Heart right ventricle (tissue), 16 donors: Measurements from ENCODE around the gene DOCK10. TPM values are rescaled to one million over a fixed set of nuclear protein-coding genes. Genes with fewer than 3 reads are reported as not detected.

Source experiments
- ATAC-seq, 8 donors: fragments of 200-7000 bp; cut with Tn5 transposase; one replicate each; pipeline ENCODE4 v1.9.1; 2020; ENCODE audit warnings: mild to moderate bottlenecking in 8 of 8, moderate library complexity in 8 of 8, moderate number of reproducible peaks in 1 of 8
- DNase-seq, 2 donors: peaks; one replicate each; pipeline ENCODE4 v3.0.0-alpha.2; 2020
- H3K27ac ChIP-seq, 10 donors: fragments of 200-600 bp; sonication (generic) in 2 of 10; one replicate each; pipeline versions ENCODE4 v1.5.0 to v1.8.0; 2020 to 2022; ENCODE audit warnings: mild to moderate bottlenecking in 3 of 10
- H3K27me3 ChIP-seq, 7 donors: fragments of 200-600 bp; one replicate each; pipeline ENCODE4 v1.8.0; 2021 to 2022; ENCODE audit warnings: mild to moderate bottlenecking in 2 of 7
- H3K36me3 ChIP-seq, 9 donors: fragments of 200-600 bp; sonication (generic) in 1 of 9; one replicate each; pipeline versions ENCODE4 v1.5.0 to v1.8.0; 2020 to 2022; ENCODE audit warnings: mild to moderate bottlenecking in 2 of 9
- H3K4me1 ChIP-seq, 9 donors: fragments of 200-600 bp; sonication (generic) in 1 of 9; one replicate each; pipeline versions ENCODE4 v1.5.0 to v1.8.0; 2020 to 2022; ENCODE audit warnings: mild to moderate bottlenecking in 4 of 9
- H3K4me3 ChIP-seq, 10 donors: fragments of 200-600 bp; sonication (generic) in 2 of 10; one replicate each; pipeline versions ENCODE4 v1.5.0 to v1.8.0; 2020 to 2022; ENCODE audit warnings: mild to moderate bottlenecking in 7 of 10, moderate library complexity in 2 of 10
- H3K9me3 ChIP-seq, 11 donors: fragments of 200-600 bp in 10 of 11; sonication (generic) in 2 of 11; one replicate each; pipeline versions ENCODE4 v1.5.0 to v1.8.0; 2013 to 2022; ENCODE audit warnings: mild to moderate bottlenecking in 2 of 11, control low read depth in 1 of 11, moderate library complexity in 1 of 11
- CTCF ChIP-seq, 9 donors: fragments of 200-600 bp; sonication (generic) in 2 of 9; IDR thresholded peaks; one replicate each; pipeline versions ENCODE4 v1.5.0 to v1.8.0; 2021 to 2022; ENCODE audit warnings: antibody characterized with exemption in 9 of 9, mild to moderate bottlenecking in 5 of 9, moderate library complexity in 1 of 9
- WGBS, 2 donors: extraction: QIAGEN DNeasy Blood & Tissue Kit; methylation state at CpG; one replicate each; pipeline ENCODE4 v1.1.7; 2013; ENCODE audit warnings: inconsistent platforms in 1 of 2; 5-methylcytosine and 5-hydroxymethylcytosine counted together
- intact Hi-C, 10 donors: fragments of 100-400 bp; cut with DNase I; formaldehyde crosslinking; loops; one replicate each; pipeline versions ENCODE4 v1.11.1 to v1.14.2; 2022
- polyA plus RNA-seq, 2 donors: library from polyadenylated mRNA; stranded (reverse); fragments of 200-250 nt; gene quantifications; one replicate each; pipeline ENCODE4 v1.2.3, GENCODE V29; 2013
- total RNA-seq, 10 donors: library from RNA; stranded (reverse); fragmentation: NEBNext Ultra II Directional in 3 of 10; extraction: Animal tissue kit (Norgen Biotek cat#: 25700) in 3 of 10; gene quantifications; one replicate each; pipeline versions ENCODE4 v1.2.1 to v1.2.4, GENCODE V29; 2021 to 2023
- donor health status: Arrhythmogenic right ventricular cardiomyopathy.
- donor health status: ischemic (EF 13 %, LVEDD 7.1; RV severe dilation, severe dysfunction).
- donor health status: healthy with polysubstance abuse.
- donor health status: DM: no; HTN: yes; CAD: no.
- donor health status: DM: no; HTN: no; CAD: no.
- donor health status: ischemic (EF 25% LVEDD 6.9; RV normal size, moderate dysfunction).
- donor health status: ischemic (EF 25% LVEDD 5.7; RV mildly dilated, moderate dysfunction).
- donor health status: healthy.
- donor health status: DM: yes; HTN: yes; CAD: no.
- donor health status: Ischemic cardiomyopathy.
- donor health status: ischemic (EF 35%, LVEDD 5.7; RV mildly dilated, moderate dysfunction).
- donor health status: nonischemic (EF 11% LVEDD 7.7; RV severe dilation, severe dysfunction).
- donor health status: DM: yes; HTN: yes; CAD: no.
- donor health status: PGD.
- donor health status: ischemic (EF 29% LVEDD 5.4; RV normal size, mild dysfunction).
- donor health status: nonischemic (EF 23%, LVEDD 6.1; RV moderate dilation, normal function).

The DOCK10 gene
- total and polyA plus RNA-seq, 12 donors = 0.77 to 18.9 (median 1.4) TPM

- Histone ChIP-seq H3K9me3 (peaks cover 0 to 26% (median 6%) of the 10 kb centered on the region in 11 donors), H3K27ac (no peak overlapping the region), H3K36me3 (no peaks in the 10 kb centered on the region), H3K4me1 (peaks cover 0 to 7% (median 0%) of the 10 kb centered on the region in 9 donors), H3K4me3 (no peak overlapping the region), H3K27me3 (no peaks in the 10 kb centered on the region)
- intact Hi-C loops = no loop called here
- 77 to 80% methylated on average over 2 of the region's 2 CpGs for WGBS, 2 donors
- ATAC-seq (peak in 1 of 8 donors; percentile 46), DNase-seq (no peak)
- no peak for TF ChIP-seq CTCF (IDR thresholded peaks at IDR 0.05)
These were observed 317.9 kb downstream of the DOCK10 start for GRCh38 chr2:224724331-224724730.

GRCh38 chr2:224723586-224724217, 318.6 kb downstream of the DOCK10 start:
- ATAC-seq (peak in 3 of 8 donors; percentile 35 to 67 (median 41)), DNase-seq (no peak)
- WGBS, 2 donors = 58 to 60% methylated on average over 2 of the region's 2 CpGs
- Histone ChIP-seq H3K27ac (no peak overlapping the region), H3K36me3 (no peaks in the 10 kb centered on the region), H3K4me1 (peaks cover 0 to 7% (median 0%) of the 10 kb centered on the region in 9 donors), H3K9me3 (peaks cover 0 to 20% (median 4%) of the 10 kb centered on the region in 11 donors), H3K27me3 (no peaks in the 10 kb centered on the region), H3K4me3 (no peak overlapping the region)
- intact Hi-C loops = no loop called here
- TF ChIP-seq CTCF (IDR thresholded peaks at IDR 0.05) = no peak

- 66 to 74% methylated on average over 4 of the region's 4 CpGs for WGBS, 2 donors
- intact Hi-C loops = no loop called here
- DNase-seq (no peak), ATAC-seq (no peak)
- no peaks in the 10 kb centered on the region for H3K27me3 ChIP-seq
- TF ChIP-seq CTCF (IDR thresholded peaks at IDR 0.05) = no peak
- H3K4me1 ChIP-seq = peaks cover 0 to 7% (median 0%) of the 10 kb centered on the region in 9 donors
- H3K9me3 ChIP-seq = peaks cover 0 to 14% (median 0%) of the 10 kb centered on the region in 11 donors
- no peak overlapping the region for H3K27ac ChIP-seq
- no peak overlapping the region for H3K4me3 ChIP-seq
- no peaks in the 10 kb centered on the region for H3K36me3 ChIP-seq
These were observed 319.5 kb downstream of the DOCK10 start for GRCh38 chr2:224722770-224723169.

- peaks cover 0 to 7% (median 0%) of the 10 kb centered on the region in 9 donors for H3K4me1 ChIP-seq
- intact Hi-C loops = no loop called here
- DNase-seq (no peak), ATAC-seq (no peak)
- H3K36me3 ChIP-seq = no peaks in the 10 kb centered on the region
- H3K9me3 ChIP-seq = peaks cover 0 to 12% (median 0%) of the 10 kb centered on the region in 11 donors
- WGBS, 2 donors = 71 to 72% methylated on average over 3 of the region's 3 CpGs
- H3K27ac ChIP-seq = no peak overlapping the region
- H3K27me3 ChIP-seq = no peaks in the 10 kb centered on the region
- no peak overlapping the region for H3K4me3 ChIP-seq
- TF ChIP-seq CTCF (IDR thresholded peaks at IDR 0.05) = no peak
These were observed 320.0 kb downstream of the DOCK10 start for GRCh38 chr2:224722250-224722649.
